HepG2 (cell line): ENCODE results near the gene PTPRD. TPM values are rescaled to one million over a fixed set of nuclear protein-coding genes. Genes with fewer than 3 reads are reported as not detected.

ENCODE experiments used
- ATAC-seq: fragments of 200-7000 bp; cut with Tn5 transposase; 3 replicates; pipeline ENCODE4 v1.9.1; 2020; ENCODE audit warnings: mild to moderate bottlenecking, moderate library complexity
- BruUV-seq: library from RNA; stranded (reverse); fragments of 400-500 nt; replicated peaks from 2 replicates; lab custom pipeline; 2021; lab: Mats Ljungman, UMichigan
- CTCF ChIA-PET: fragments of 300-600 bp; formaldehyde crosslinking; extraction: SDS; loops from one replicate; lab custom pipeline; 2021; ENCODE audit warnings: low total read pairs, inconsistent platforms, low intra/inter-chr PET ratio; lab: Yijun Ruan, JAX
- POLR2A ChIA-PET: fragments of 350-600 bp; sonication (Branson Sonifier 250); formaldehyde crosslinking; loops from one replicate; lab custom pipeline; 2020; ENCODE audit warnings: antibody characterized with exemption, inconsistent platforms; lab: Yijun Ruan, JAX
- DNase-seq: peaks from one replicate; pipeline ENCODE4 v3.0.0-alpha.2; 2015; ENCODE audit warnings: low spot score
- FAIRE-seq: peaks from 3 replicates; lab custom pipeline; 2011; peaks lifted over from hg19 to GRCh38; lab: Jason Lieb, UNC
- H2AFZ ChIP-seq: one replicate; pipeline ENCODE4 v1.6.1; 2011; ENCODE audit warnings: low read length, inconsistent platforms
- H3K27ac ChIP-seq: fragments of 300-600 bp; 3 replicates; pipeline ENCODE4 v1.8.0; 2011; ENCODE audit warnings: mixed run types, mild to moderate bottlenecking, mixed read lengths, low read length, inconsistent platforms; ENCODE audit not compliant: insufficient read depth; ENCODE audit errors: extremely low read length
- H3K27me3 ChIP-seq, 2 experiments: fragments of 200-600 bp in 1 of 2; 2 replicates in 1 of 2; 3 replicates in 1 of 2; pipeline versions ENCODE4 v1.6.0 to v1.8.0; 2011; ENCODE audit warnings: low read length in 2 of 2, mild to moderate bottlenecking in 2 of 2, moderate library complexity in 2 of 2, inconsistent platforms in 1 of 2; ENCODE audit not compliant: insufficient read depth in 2 of 2, control insufficient read depth in 1 of 2
- H3K36me3 ChIP-seq, 2 experiments: fragments of 200-600 bp in 1 of 2; replicated peaks in 1 of 2; 2 replicates in 1 of 2; 3 replicates in 1 of 2; pipeline versions ENCODE4 v1.5.1 to v1.8.0; 2011; ENCODE audit warnings: low read length in 2 of 2, inconsistent platforms in 1 of 2; ENCODE audit not compliant: insufficient read depth in 2 of 2, control insufficient read depth in 1 of 2
- H3K4me1 ChIP-seq: 2 replicates; pipeline ENCODE4 v1.5.1; 2012; ENCODE audit warnings: low read length, inconsistent platforms; ENCODE audit not compliant: insufficient read depth
- H3K4me2 ChIP-seq: 2 replicates; pipeline ENCODE4 v1.6.0; 2011; ENCODE audit warnings: low read depth, low read length, inconsistent platforms
- H3K4me3 ChIP-seq, 3 experiments: fragments of 200-600 bp in 1 of 3; sonication (generic), shearing (Covaris generic) in 1 of 3; replicated peaks in 1 of 3; 2 replicates each; pipeline ENCODE4 v1.5.1; 2011 to 2016; ENCODE audit warnings: low read length in 3 of 3, inconsistent platforms in 2 of 3, low read depth in 2 of 3, mild to moderate bottlenecking in 2 of 3, control low read depth in 1 of 3, mixed read lengths in 1 of 3; ENCODE audit not compliant: insufficient read depth in 1 of 3
- H3K79me2 ChIP-seq: one replicate; pipeline ENCODE4 v1.6.1; 2011; ENCODE audit warnings: low read length, inconsistent platforms; ENCODE audit not compliant: insufficient read depth
- H3K9ac ChIP-seq: 2 replicates; pipeline ENCODE4 v1.6.0; 2011; ENCODE audit warnings: mild to moderate bottlenecking, low read depth, low read length, inconsistent platforms; ENCODE audit not compliant: insufficient read depth
- H3K9me3 ChIP-seq: 2 replicates; pipeline ENCODE4 v1.5.1; 2012; ENCODE audit warnings: mild to moderate bottlenecking, low read length
- H4K20me1 ChIP-seq: 2 replicates; pipeline ENCODE4 v1.6.0; 2011; ENCODE audit warnings: inconsistent platforms, mild to moderate bottlenecking, low read length, moderate library complexity; ENCODE audit not compliant: insufficient read depth
- ATF1 ChIP-seq: IDR thresholded peaks from 2 replicates; pipeline ENCODE4 v1.6.1; 2016; ENCODE audit warnings: mild to moderate bottlenecking, control low read depth
- CHCHD3 ChIP-seq: sonication (generic); formaldehyde crosslinking; IDR thresholded peaks from 2 replicates; pipeline ENCODE4 v1.8.0; 2022; ENCODE audit warnings: mild to moderate bottlenecking, missing genetic modification reagents, moderate library complexity
- ELF4 ChIP-seq: sonication (generic); formaldehyde crosslinking; IDR thresholded peaks from 2 replicates; pipeline ENCODE4 v1.5.0; 2020; ENCODE audit warnings: missing genetic modification reagents, mild to moderate bottlenecking, moderate library complexity, borderline replicate concordance
- ISX ChIP-seq: sonication (generic); formaldehyde crosslinking; conservative IDR thresholded peaks from 2 replicates; pipeline ENCODE4 v1.5.0; 2020; ENCODE audit warnings: missing genetic modification reagents
- JARID2 ChIP-seq: sonication (generic); formaldehyde crosslinking; IDR thresholded peaks from 2 replicates; pipeline ENCODE4 v1.8.1; 2023; ENCODE audit warnings: missing genetic modification reagents, inconsistent platforms; ENCODE audit not compliant: insufficient replicate concordance
- KAT7 ChIP-seq: IDR thresholded peaks from 2 replicates; pipeline ENCODE4 v1.6.1; 2018; ENCODE audit warnings: borderline replicate concordance, missing compliant biosample characterization
- KDM5B ChIP-seq: sonication (generic); formaldehyde crosslinking; IDR thresholded peaks from 2 replicates; pipeline ENCODE4 v1.4.0; 2020; ENCODE audit warnings: missing genetic modification reagents, mild to moderate bottlenecking, borderline replicate concordance
- MTF1 ChIP-seq: sonication (generic); formaldehyde crosslinking; IDR thresholded peaks from 2 replicates; pipeline ENCODE4 v1.5.0; 2020; ENCODE audit warnings: missing genetic modification reagents
- SOX5 ChIP-seq: IDR thresholded peaks from 2 replicates; pipeline ENCODE4 v1.6.1; 2016; ENCODE audit warnings: borderline replicate concordance
- SRSF4 ChIP-seq: fragments of 200-400 bp; formaldehyde crosslinking; IDR thresholded peaks from one replicate; pipeline ENCODE4 v1.6.1; 2018; ENCODE audit warnings: mild to moderate bottlenecking, low read depth, low read length, moderate library complexity; ENCODE audit not compliant: poor library complexity, severe bottlenecking
- ZBTB4 ChIP-seq: sonication (generic); formaldehyde crosslinking; IDR thresholded peaks from 2 replicates; pipeline ENCODE4 v1.4.0; 2020; ENCODE audit warnings: missing genetic modification reagents, mild to moderate bottlenecking, borderline replicate concordance
- ZFP62 ChIP-seq: sonication (generic); formaldehyde crosslinking; IDR thresholded peaks from 2 replicates; pipeline ENCODE4 v1.4.0; 2020; ENCODE audit warnings: missing genetic modification reagents
- ZNF225 ChIP-seq: sonication (generic); formaldehyde crosslinking; IDR thresholded peaks from 2 replicates; pipeline ENCODE4 v1.4.0; 2020; ENCODE audit warnings: mild to moderate bottlenecking, missing genetic modification reagents
- ZNF33A ChIP-seq: sonication (generic); formaldehyde crosslinking; IDR thresholded peaks from 2 replicates; pipeline ENCODE4 v1.5.1; 2020; ENCODE audit warnings: missing genetic modification reagents, mild to moderate bottlenecking, moderate library complexity, borderline replicate concordance
- ZNF431 ChIP-seq: sonication (generic); formaldehyde crosslinking; IDR thresholded peaks from 2 replicates; pipeline ENCODE4 v1.9.0; 2022; ENCODE audit warnings: missing genetic modification reagents, low read depth, mild to moderate bottlenecking, borderline replicate concordance
- ZNF639 ChIP-seq: conservative IDR thresholded peaks from 2 replicates; pipeline ENCODE4 v1.6.1; 2018; ENCODE audit warnings: missing genetic modification reagents
- ZNF768 ChIP-seq: sonication (generic); formaldehyde crosslinking; IDR thresholded peaks from 2 replicates; pipeline ENCODE4 v1.4.0; 2020; ENCODE audit warnings: missing genetic modification reagents
- ZNF773 ChIP-seq: sonication (generic); formaldehyde crosslinking; IDR thresholded peaks from 2 replicates; pipeline ENCODE4 v1.4.0; 2020; ENCODE audit warnings: missing genetic modification reagents, borderline replicate concordance
- ZNF883 ChIP-seq: sonication (generic); formaldehyde crosslinking; IDR thresholded peaks from 2 replicates; pipeline ENCODE4 v1.5.1; 2020; ENCODE audit warnings: mild to moderate bottlenecking, missing genetic modification reagents; ENCODE audit errors: not compliant biosample characterization
- WGBS: methylation state at CpG from one replicate; pipeline ENCODE4 v1.1.6; 2017; ENCODE audit warnings: low lambda C conversion rate; 5-methylcytosine and 5-hydroxymethylcytosine counted together
- in situ Hi-C: cut with HindIII; loops from 2 replicates; pipeline ENCODE4 v1.10.0; 2017; ENCODE audit warnings: low pct_unique_long_range_greater_than_20kb; ENCODE audit not compliant: extremely low pct_ligation_motif_present
- intact Hi-C: fragments of 100-400 bp; cut with micrococcal nuclease; formaldehyde crosslinking; loops from one replicate; pipeline ENCODE4 v1.10.0; 2022; ENCODE audit not compliant: unreplicated experiment
- polyA plus RNA-seq, 8 experiments: library from polyadenylated mRNA; depleted of rRNA in 3 of 8; stranded (reverse) in 7 of 8; unstranded in 1 of 8; fragments of >200 nt; fragmentation: Illumina TruSeq in 4 of 8; extraction: Trizol in 4 of 8; gene quantifications; 2 replicates each; pipeline versions ENCODE4 v1.2.1 to v1.2.3, GENCODE V29; 2011 to 2016; ENCODE audit warnings: low read depth in 4 of 8, missing spikeins in 1 of 8, mixed read lengths in 1 of 8; ENCODE audit not compliant: insufficient read depth in 1 of 8
- total RNA-seq, 5 experiments: library from RNA; depleted of rRNA; stranded (reverse); fragments of >200 nt; fragmentation: Illumina TruSeq; extraction: Trizol; gene quantifications; 2 replicates each; pipeline ENCODE4 v1.2.3, GENCODE V29; 2016; ENCODE audit warnings: low read depth in 1 of 5

Gene PTPRD
- total and polyA plus RNA-seq, 2 of the 13 experiments (the other 11 are each of a cell fraction or from before 2014, with no cell fraction given), result 0.05 TPM; not detected in 1

- no peak for ATAC-seq
- Histone ChIP-seq H3K27ac (no peak overlapping the region), H3K4me1 (no peaks in the 10 kb centered on the region), H3K9me3 (no peaks in the 10 kb centered on the region), H3K9ac (no peak overlapping the region), H2AFZ (no peak overlapping the region), H3K79me2 (no peaks in the 10 kb centered on the region)
- FAIRE-seq, result no peak
- POLR2A ChIA-PET, result no interaction called here
- 9% methylated on average over 8 of the region's 8 CpGs for WGBS
- BruUV-seq, result no TSS peak
- no peak for TF ChIP-seq JARID2 (CRISPR knock-in tag)
- no peak for TF ChIP-seq ZNF33A
- no peak for TF ChIP-seq ZNF639 (CRISPR knock-in tag)
- no peak for TF ChIP-seq ZNF768 (CRISPR knock-in tag)
- no peak for TF ChIP-seq SOX5
- no peak for TF ChIP-seq ZNF773 (CRISPR knock-in tag)
- TF ChIP-seq KDM5B, result no peak
- no peak for TF ChIP-seq ZNF225
- TF ChIP-seq KAT7 (CRISPR knock-in tag), result no peak
- no peak for TF ChIP-seq MTF1 (CRISPR knock-in tag)
- TF ChIP-seq ZNF883 (CRISPR knock-in tag), result no peak
- TF ChIP-seq ZFP62 (CRISPR knock-in tag), result no peak
- no peak for TF ChIP-seq ISX (CRISPR knock-in tag)
- TF ChIP-seq ZBTB4 (CRISPR knock-in tag), result no peak
- TF ChIP-seq ZNF431 (CRISPR knock-in tag), result no peak
- no peak for TF ChIP-seq CHCHD3 (CRISPR knock-in tag)
- no peak for TF ChIP-seq ATF1 (CRISPR knock-in tag)
- TF ChIP-seq SRSF4, result no peak
- TF ChIP-seq ELF4 (CRISPR knock-in tag), result no peak
- TF ChIP-seq, all 625 proteins: peak for 0
- H4K20me1 ChIP-seq, result no peaks in the 10 kb centered on the region
- H3K27me3 ChIP-seq, result no peaks in the 10 kb centered on the region
- H3K36me3 ChIP-seq, result no peaks in the 10 kb centered on the region
- intact Hi-C loops, result no loop called here
- H3K4me3 ChIP-seq, result no peak overlapping the region
- CTCF ChIA-PET, result no interaction called here
- DNase-seq, result no peak
- H3K4me2 ChIP-seq, result no peak overlapping the region
- in situ Hi-C loops, result no loop called here
Measured at GRCh38 chr9:9523476-9524139, 1089.2 kb downstream of the PTPRD start.
